HG03565 (cell line): Measurements from ENCODE around the gene VWA3B.
"Not testable (repeated sequence)": the region's sequence is repeated elsewhere in the genome, so short reads cannot be mapped to it uniquely, and the experiment has no call there.

ENCODE experiments used
- ATAC-seq: cut with Tn5 transposase; IDR thresholded peaks from one replicate; pipeline ENCODE4 v1.9.1; 2021; ENCODE audit warnings: mild to moderate bottlenecking, moderate library complexity; ENCODE audit not compliant: unreplicated experiment

The VWA3B gene

GRCh38 chr2:98240786-98241398, 153.9 kb downstream of the VWA3B start:
- ATAC-seq: no peak

GRCh38 chr2:98241592-98241991, 154.6 kb downstream of the VWA3B start:
- ATAC-seq: no peak

GRCh38 chr2:98242003-98242402, 155.0 kb downstream of the VWA3B start:
- ATAC-seq: no peak

- ATAC-seq: no peak
These were observed 158.5 kb downstream of the VWA3B start for GRCh38 chr2:98245491-98245890.

GRCh38 chr2:98247383-98247782, 160.4 kb downstream of the VWA3B start:
- no peak for ATAC-seq

- no peak for ATAC-seq
These were observed 165.2 kb downstream of the VWA3B start for GRCh38 chr2:98252038-98252773.

GRCh38 chr2:98253461-98254070, 166.6 kb downstream of the VWA3B start:
- ATAC-seq: no peak

- ATAC-seq: no peak
These were observed 167.6 kb downstream of the VWA3B start for GRCh38 chr2:98254504-98255059.

GRCh38 chr2:98258906-98259305, 171.9 kb downstream of the VWA3B start:
- ATAC-seq: no peak

- no peak for ATAC-seq
These were observed 176.4 kb downstream of the VWA3B start for GRCh38 chr2:98263362-98263761.

GRCh38 chr2:98268225-98268624, 181.3 kb downstream of the VWA3B start:
- not testable (repeated sequence) for ATAC-seq

- no peak for ATAC-seq
These were observed 182.3 kb downstream of the VWA3B start for GRCh38 chr2:98269274-98269673.

- ATAC-seq: no peak
These were observed 182.9 kb downstream of the VWA3B start for GRCh38 chr2:98269830-98270229.

- no peak for ATAC-seq
These were observed 190.3 kb downstream of the VWA3B start for GRCh38 chr2:98277162-98277859.

- no peak for ATAC-seq
These were observed 191.1 kb downstream of the VWA3B start for GRCh38 chr2:98278074-98278473.

- ATAC-seq: no peak
These were observed 193.6 kb downstream of the VWA3B start for GRCh38 chr2:98280376-98281102.

GRCh38 chr2:98281607-98282006, 194.6 kb downstream of the VWA3B start:
- no peak for ATAC-seq

- no peak for ATAC-seq
These were observed 195.1 kb downstream of the VWA3B start for GRCh38 chr2:98282109-98282508.

GRCh38 chr2:98293030-98293429, 206.1 kb downstream of the VWA3B start:
- no peak for ATAC-seq

- ATAC-seq: no peak
These were observed 207.1 kb downstream of the VWA3B start for GRCh38 chr2:98293931-98294687.
